CD1c-positive myeloid dendritic cell (primary cell): ENCODE measurements around the gene STYK1.

Source experiments
- DNase-seq: peaks from one replicate; pipeline ENCODE4 v3.0.0-alpha.2; 2016; ENCODE audit errors: extremely low spot score

STYK1 gene

GRCh38 chr12:10673659-10674384 is at the start of gene STYK1:
TSS of gene STYK1 (minus strand) at chr12:10674052. CDS start at chr12:10634618, 39,434 bp downstream.
- peak; percentile 47 for DNase-seq

GRCh38 chr12:10722905-10723746 is 49.3 kb upstream of the STYK1 start, which contains the start of gene YBX3:
TSS of gene YBX3 (minus strand) at chr12:10723323. CDS start at chr12:10723111, 212 bp downstream.
- DNase-seq = peak; percentile 86

GRCh38 chr12:10722502-10722904 is 48.7 kb upstream of the STYK1 start:
- peak; percentile 75 for DNase-seq

- DNase-seq = peak; percentile 95
Observed at GRCh38 chr12:10721651-10722501, 48.0 kb upstream of the STYK1 start.

- DNase-seq = no peak
Observed at GRCh38 chr12:10720974-10721650, 47.3 kb upstream of the STYK1 start.

GRCh38 chr12:10719482-10719881 is 45.6 kb upstream of the STYK1 start:
- DNase-seq = no peak

GRCh38 chr12:10718279-10718821 is 44.5 kb upstream of the STYK1 start:
- DNase-seq = no peak

- no peak for DNase-seq
Observed at GRCh38 chr12:10717410-10717809, 43.6 kb upstream of the STYK1 start.

- DNase-seq = no peak
Observed at GRCh38 chr12:10716704-10717315, 43.0 kb upstream of the STYK1 start.

- DNase-seq = no peak
Observed at GRCh38 chr12:10716277-10716676, 42.4 kb upstream of the STYK1 start.

- no peak for DNase-seq
Observed at GRCh38 chr12:10715491-10715890, 41.6 kb upstream of the STYK1 start.

- DNase-seq = no peak
Observed at GRCh38 chr12:10709808-10710207, 36.0 kb upstream of the STYK1 start.

GRCh38 chr12:10708862-10709261 is 35.0 kb upstream of the STYK1 start:
- no peak for DNase-seq

- no peak for DNase-seq
Observed at GRCh38 chr12:10705655-10706054, 31.8 kb upstream of the STYK1 start.

- DNase-seq = no peak
Observed at GRCh38 chr12:10701843-10702242, 28.0 kb upstream of the STYK1 start.

- no peak for DNase-seq
Observed at GRCh38 chr12:10701131-10701681, 27.4 kb upstream of the STYK1 start.

- DNase-seq = no peak
Observed at GRCh38 chr12:10700581-10700980, 26.7 kb upstream of the STYK1 start.

GRCh38 chr12:10697862-10698261 is 24.0 kb upstream of the STYK1 start:
- no peak for DNase-seq

- no peak for DNase-seq
Observed at GRCh38 chr12:10697156-10697555, 23.3 kb upstream of the STYK1 start.

GRCh38 chr12:10690906-10691305 is 17.1 kb upstream of the STYK1 start:
- no peak for DNase-seq
